K562 (cell line): ENCODE results near the gene BIRC6. TPM values are rescaled to one million over a fixed set of nuclear protein-coding genes. Genes with fewer than 3 reads are reported as not detected.
A peak's percentile ranks its signal among the peaks of the same experiment; 100 is the strongest.

Experiments used
- ATAC-seq: fragments of 200-7000 bp; cut with Tn5 transposase; 3 replicates; pipeline ENCODE4 v1.9.1; 2020; ENCODE audit warnings: moderate library complexity
- BruUV-seq: library from RNA; stranded (reverse); fragments of 400-500 nt; replicated peaks from 2 replicates; lab custom pipeline; 2021; lab: Mats Ljungman, UMichigan
- CTCF ChIA-PET: fragments of 300-600 bp; formaldehyde crosslinking; extraction: SDS; loops from one replicate; lab custom pipeline; 2021; ENCODE audit warnings: low intra/inter-chr PET ratio; lab: Yijun Ruan, JAX
- POLR2A ChIA-PET: fragments of 300-600, 350-650 bp; sonication (Branson Sonifier 250); formaldehyde crosslinking; extraction: SDS; loops from one replicate; lab custom pipeline; 2021; ENCODE audit warnings: antibody characterized with exemption, inconsistent platforms; lab: Yijun Ruan, JAX
- DNase-seq, 4 experiments: peaks; one replicate each; pipeline versions ENCODE4 v3.0.0 to v3.0.0-alpha.2; 2011 to 2018; ENCODE audit warnings: low spot score in 3 of 4, mixed read lengths in 3 of 4; ENCODE audit errors: extremely low read depth in 1 of 4
- FAIRE-seq: peaks from 2 replicates; lab custom pipeline; 2011; peaks lifted over from hg19 to GRCh38; lab: Jason Lieb, UNC
- H2AFZ ChIP-seq: 2 replicates; pipeline ENCODE4 v1.6.0; 2011; ENCODE audit warnings: low read depth, low read length, control low read depth, inconsistent platforms
- H3K27ac ChIP-seq: fragments of 200-600 bp; 3 replicates; pipeline ENCODE4 v1.8.0; 2011; ENCODE audit warnings: low read depth, mild to moderate bottlenecking, control low read depth, inconsistent platforms, low read length, moderate library complexity, mixed read lengths; ENCODE audit errors: extremely low read depth
- H3K27me3 ChIP-seq, 2 experiments: fragments of 300-600 bp in 1 of 2; 2 replicates in 1 of 2; 3 replicates in 1 of 2; pipeline versions ENCODE4 v1.6.0 to v1.8.0; 2011; ENCODE audit warnings: inconsistent platforms in 2 of 2, low read length in 2 of 2, mild to moderate bottlenecking in 1 of 2, mixed read lengths in 1 of 2, moderate library complexity in 1 of 2; ENCODE audit not compliant: control insufficient read depth in 2 of 2, insufficient read depth in 2 of 2
- H3K36me3 ChIP-seq: fragments of 300-600 bp; 3 replicates; pipeline ENCODE4 v1.8.0; 2011; ENCODE audit warnings: mild to moderate bottlenecking, low read length, inconsistent platforms; ENCODE audit not compliant: control insufficient read depth, insufficient read depth
- H3K4me1 ChIP-seq, 2 experiments: fragments of 200-600 bp in 1 of 2; replicated peaks in 1 of 2; 2 replicates in 1 of 2; 3 replicates in 1 of 2; pipeline versions ENCODE4 v1.5.1 to v1.8.0; 2011; ENCODE audit warnings: inconsistent platforms in 2 of 2, low read length in 2 of 2, mild to moderate bottlenecking in 1 of 2, mixed read lengths in 1 of 2, moderate library complexity in 1 of 2; ENCODE audit not compliant: control insufficient read depth in 2 of 2, insufficient read depth in 2 of 2
- H3K4me2 ChIP-seq: 2 replicates; pipeline ENCODE4 v1.6.1; 2011; ENCODE audit warnings: low read length, control low read depth, inconsistent platforms, mixed read lengths; ENCODE audit not compliant: insufficient read depth
- H3K4me3 ChIP-seq: fragments of 200-600 bp; sonication (generic), shearing (Covaris generic); 2 replicates; pipeline ENCODE4 v1.5.1; 2016; ENCODE audit warnings: control low read depth, inconsistent platforms
- H3K79me2 ChIP-seq: fragments of 200-600 bp; 3 replicates; pipeline ENCODE4 v1.8.0; 2011; ENCODE audit warnings: low read length, inconsistent platforms; ENCODE audit not compliant: control insufficient read depth, insufficient read depth
- H3K9ac ChIP-seq, 2 experiments: 2 replicates each; pipeline versions ENCODE4 v1.6.0 to v1.6.1; 2011; ENCODE audit warnings: low read depth in 2 of 2, low read length in 2 of 2, control low read depth in 1 of 2, inconsistent platforms in 1 of 2, mild to moderate bottlenecking in 1 of 2, mixed read lengths in 1 of 2; ENCODE audit not compliant: insufficient read depth in 1 of 2
- H3K9me1 ChIP-seq: one replicate; pipeline ENCODE4 v1.6.0; 2011; ENCODE audit warnings: inconsistent platforms, mild to moderate bottlenecking, low read length, moderate library complexity; ENCODE audit not compliant: control insufficient read depth, insufficient read depth
- H3K9me3 ChIP-seq: replicated peaks from 2 replicates; pipeline ENCODE4 v1.5.1; 2011; ENCODE audit warnings: low read depth, low read length, inconsistent platforms; ENCODE audit not compliant: control insufficient read depth, insufficient read depth
- H4K20me1 ChIP-seq: replicated peaks from 2 replicates; pipeline ENCODE4 v1.6.1; 2011; ENCODE audit warnings: low read length, inconsistent platforms, mixed read lengths; ENCODE audit not compliant: control insufficient read depth, insufficient read depth
- BCL6 ChIP-seq: fragments of 250-450 bp; sonication (Bioruptor Pico); IDR thresholded peaks from 2 replicates; pipeline ENCODE4 v1.4.0; 2020
- CBX5 ChIP-seq: IDR thresholded peaks from 2 replicates; pipeline ENCODE4 v1.6.1; 2014; ENCODE audit warnings: low read depth, borderline replicate concordance
- CEBPG ChIP-seq, 3 experiments: fragments of 200-800 bp in 1 of 3; sonication (Bioruptor generic) in 1 of 3; sonication (generic) in 1 of 3; formaldehyde crosslinking in 1 of 3; IDR thresholded peaks in 2 of 3; conservative IDR thresholded peaks in 1 of 3; 2 replicates each; pipeline versions ENCODE4 v1.6.1 to v1.8.0; 2016 to 2022; ENCODE audit warnings: missing compliant biosample characterization in 2 of 3, missing genetic modification characterization in 2 of 3, mild to moderate bottlenecking in 1 of 3, missing genetic modification reagents in 1 of 3
- ELF1 ChIP-seq: fragments of 200-800 bp; sonication (Bioruptor generic); IDR thresholded peaks from 2 replicates; pipeline ENCODE4 v1.6.1; 2016; ENCODE audit warnings: missing genetic modification characterization, missing compliant biosample characterization
- GATAD2B ChIP-seq: fragments of 450-650 bp; IDR thresholded peaks from 2 replicates; pipeline ENCODE4 v1.6.1; 2017; ENCODE audit warnings: mild to moderate bottlenecking, borderline replicate concordance
- KDM4B ChIP-seq, 2 experiments: fragments of 450-650 bp in 1 of 2; sonication (generic) in 1 of 2; IDR thresholded peaks; 2 replicates each; pipeline ENCODE4 v1.6.1; 2016 to 2017; ENCODE audit warnings: borderline replicate concordance in 2 of 2, antibody characterized with exemption in 1 of 2, low read depth in 1 of 2, mild to moderate bottlenecking in 1 of 2
- MAFG ChIP-seq: fragments of 450-650 bp; conservative IDR thresholded peaks from 2 replicates; pipeline ENCODE4 v1.6.1; 2016; ENCODE audit warnings: missing genetic modification characterization, missing compliant biosample characterization
- NCOA6 ChIP-seq: fragments of 450-650 bp; IDR thresholded peaks from 2 replicates; pipeline ENCODE4 v1.6.1; 2017; ENCODE audit warnings: mild to moderate bottlenecking
- POLR2G ChIP-seq: fragments of 200-400 bp; formaldehyde crosslinking; IDR thresholded peaks from 2 replicates; pipeline ENCODE4 v1.6.1; 2017; ENCODE audit warnings: low read depth, mild to moderate bottlenecking, antibody characterized with exemption, low read length, moderate library complexity
- PURB ChIP-seq: sonication (generic); formaldehyde crosslinking; IDR thresholded peaks from 2 replicates; pipeline ENCODE4 v1.9.0; 2021; ENCODE audit warnings: low read depth, mild to moderate bottlenecking, missing genetic modification reagents
- SAFB ChIP-seq: fragments of 200-400 bp; formaldehyde crosslinking; IDR thresholded peaks from 2 replicates; pipeline ENCODE4 v1.6.1; 2017; ENCODE audit warnings: low read depth, low read length, borderline replicate concordance
- SMAD4 ChIP-seq: fragments of 250-450 bp; sonication (Bioruptor Pico); conservative IDR thresholded peaks from 2 replicates; pipeline ENCODE4 v1.8.0; 2021; ENCODE audit warnings: inconsistent platforms, mild to moderate bottlenecking, moderate library complexity
- ZNF197 ChIP-seq: fragments of 200-800 bp; sonication (Bioruptor generic); IDR thresholded peaks from 2 replicates; pipeline ENCODE4 v1.6.1; 2016; ENCODE audit warnings: low read depth, missing genetic modification characterization, missing compliant biosample characterization
- ZNF584 ChIP-seq: fragments of 200-800 bp; sonication (Bioruptor generic); IDR thresholded peaks from 2 replicates; pipeline ENCODE4 v1.6.1; 2016; ENCODE audit warnings: low read depth, mild to moderate bottlenecking, missing genetic modification characterization, missing compliant biosample characterization
- ZNF76 ChIP-seq: fragments of 250-450 bp; sonication (Bioruptor Pico); IDR thresholded peaks from 2 replicates; pipeline ENCODE4 v1.4.0; 2020; ENCODE audit warnings: mild to moderate bottlenecking, moderate library complexity, borderline replicate concordance
- WGBS: fragments of 100-300 bp; shearing (Covaris generic); methylation state at CpG from one replicate; pipeline ENCODE4 v1.1.6; 2016; ENCODE audit warnings: low coverage, mixed read lengths; ENCODE audit not compliant: insufficient coverage; ENCODE audit errors: missing lambda C conversion rate; 5-methylcytosine and 5-hydroxymethylcytosine counted together
- in situ Hi-C: fragments of 300-500 bp; cut with MboI; formaldehyde crosslinking; loops from 4 replicates; pipeline ENCODE4 v1.15.0; 2018; ENCODE audit warnings: inconsistent platforms, mixed read lengths
- intact Hi-C: fragments of 100-400 bp; cut with micrococcal nuclease; formaldehyde crosslinking; loops from 2 replicates; pipeline ENCODE4 v1.14.2; 2022
- polyA plus RNA-seq, 8 experiments: library from polyadenylated mRNA; depleted of rRNA in 4 of 8; stranded (reverse) in 5 of 8; unstranded in 3 of 8; fragments of >200 nt; fragmentation: Nextera tagmentation in 2 of 8; fragmentation: Illumina TruSeq in 1 of 8; extraction: Ambion mirVana in 2 of 8; extraction: Trizol in 1 of 8; gene quantifications; 2 replicates each; pipeline versions ENCODE4 v1.2.1 to v1.2.3, GENCODE V29; 2011 to 2014; ENCODE audit warnings: inconsistent platforms in 1 of 8, missing spikeins in 1 of 8
- total RNA-seq, 7 experiments: library from RNA; depleted of rRNA in 6 of 7; stranded (reverse); fragments of >200 nt in 6 of 7; fragmentation: Illumina TruSeq in 2 of 7; extraction: Trizol in 2 of 7; gene quantifications; 2 replicates each; pipeline versions ENCODE4 v1.2.1 to v1.2.3, GENCODE V29; 2011 to 2021; ENCODE audit warnings: low replicate concordance in 1 of 7
- TF ChIP-seq, protein P1 (sequence below), 2 experiments: IDR thresholded peaks; 2 replicates each; pipeline ENCODE4 v1.6.1; 2012; ENCODE audit warnings: improper control_type of control experiment in 2 of 2, low read depth in 2 of 2, low read length in 2 of 2, borderline replicate concordance in 1 of 2
- TF ChIP-seq, protein P2 (sequence below): fragments of 450-650 bp; IDR thresholded peaks from 2 replicates; pipeline ENCODE4 v1.6.1; 2016; ENCODE audit warnings: borderline replicate concordance

Gene BIRC6
- total and polyA plus RNA-seq, 9 of the 15 experiments (the other 6 are each of a cell fraction or from before 2014, with no cell fraction given) = 18.8 to 110 (median 49.8) TPM

DNA sequence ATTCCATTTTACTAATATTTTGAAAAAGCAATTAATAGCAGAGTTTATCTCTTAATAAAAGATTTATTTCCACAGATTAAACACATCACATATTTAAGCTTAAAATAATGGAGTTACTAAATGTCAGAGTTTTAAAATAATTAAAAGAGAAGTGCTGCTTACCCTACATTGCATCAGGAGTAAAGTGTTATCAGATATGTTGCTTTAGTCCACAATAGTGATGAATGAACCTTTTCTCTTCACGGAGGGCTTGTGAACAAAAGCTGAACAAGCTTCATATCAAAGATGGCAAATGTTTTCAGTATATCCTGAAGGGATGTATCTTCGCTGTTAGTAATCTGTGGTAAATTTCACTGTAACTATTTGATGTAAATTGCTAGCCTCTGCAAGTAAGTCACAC lies 201.7 kb downstream of the BIRC6 start (continued):
- no peak for TF ChIP-seq ZNF76 (CRISPR knock-in tag)
- no peak for TF ChIP-seq PURB (CRISPR knock-in tag)
- TF ChIP-seq CBX5 = no peak

DNA sequence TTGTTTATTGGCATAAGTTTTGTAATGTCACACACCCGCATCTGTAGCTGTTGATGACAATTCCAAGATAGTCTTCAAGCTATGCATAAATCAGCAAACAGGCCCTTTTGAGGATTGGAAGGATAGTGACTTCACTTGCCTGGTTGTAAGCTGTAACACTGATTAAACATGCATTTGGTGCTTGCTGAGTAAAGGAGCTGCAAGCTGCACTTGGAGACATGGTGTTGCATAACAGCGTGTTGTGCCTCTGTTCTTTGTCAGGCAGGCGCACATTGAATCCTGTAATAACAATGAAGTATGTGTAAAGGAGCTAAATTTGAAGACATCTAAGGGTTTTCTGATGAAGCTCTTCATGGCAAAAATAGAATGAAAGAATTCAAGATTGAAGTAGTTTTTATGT lies 202.3 kb downstream of the BIRC6 start:
- H3K4me1 ChIP-seq = no peaks in the 10 kb centered on the region
- no peak overlapping the region for H3K9ac ChIP-seq
- no peak overlapping the region for H3K4me2 ChIP-seq
- no peaks in the 10 kb centered on the region for H3K9me1 ChIP-seq
- no peak for DNase-seq
- in situ Hi-C loops (loop anchor here (10.0 kb wide), 1 partner anchor 816 kb away; no protein-coding TSS in a partner anchor), intact Hi-C loops (loop anchor here (10.0 kb wide), 1 partner anchor 1026 kb away; no protein-coding TSS in a partner anchor)
- no peaks in the 10 kb centered on the region for H4K20me1 ChIP-seq
- WGBS = 90% methylated on average over 3 of the region's 3 CpGs
- H3K9me3 ChIP-seq = no peaks in the 10 kb centered on the region
- H3K27me3 ChIP-seq = no peaks in the 10 kb centered on the region
- TF ChIP-seq SAFB (no peak), ZNF584 (peak; percentile 38; the same call in 1 of the 2 replicates), GATAD2B (no peak), CEBPG (CRISPR knock-in tag; IDR thresholded peaks at IDR 0.05) (peak; percentile 48; the same call in 1 of the 2 replicates), CEBPG (tag; conservative IDR thresholded peaks at IDR 0.05 in 1 of 2, IDR thresholded peaks at IDR 0.05 in 1 of 2) (peak; percentile 7 to 28; a peak in 1 of 4 replicates), BCL6 (CRISPR knock-in tag) (peak; percentile 6; the same call in 1 of the 2 replicates), KDM4B (IDR thresholded peaks at IDR 0.05; ENCODE audit: borderline replicate concordance in 2 of 2, low read depth in 1 of 2) (no peak), MAFG (tag) (no peak), ZNF197 (CRISPR knock-in tag) (no peak), SMAD4 (CRISPR knock-in tag) (peak; percentile 11; the same call in 1 of the 2 replicates), POLR2G (no peak), ELF1 (no peak), NCOA6 (no peak)
- TF ChIP-seq, protein P1, sequence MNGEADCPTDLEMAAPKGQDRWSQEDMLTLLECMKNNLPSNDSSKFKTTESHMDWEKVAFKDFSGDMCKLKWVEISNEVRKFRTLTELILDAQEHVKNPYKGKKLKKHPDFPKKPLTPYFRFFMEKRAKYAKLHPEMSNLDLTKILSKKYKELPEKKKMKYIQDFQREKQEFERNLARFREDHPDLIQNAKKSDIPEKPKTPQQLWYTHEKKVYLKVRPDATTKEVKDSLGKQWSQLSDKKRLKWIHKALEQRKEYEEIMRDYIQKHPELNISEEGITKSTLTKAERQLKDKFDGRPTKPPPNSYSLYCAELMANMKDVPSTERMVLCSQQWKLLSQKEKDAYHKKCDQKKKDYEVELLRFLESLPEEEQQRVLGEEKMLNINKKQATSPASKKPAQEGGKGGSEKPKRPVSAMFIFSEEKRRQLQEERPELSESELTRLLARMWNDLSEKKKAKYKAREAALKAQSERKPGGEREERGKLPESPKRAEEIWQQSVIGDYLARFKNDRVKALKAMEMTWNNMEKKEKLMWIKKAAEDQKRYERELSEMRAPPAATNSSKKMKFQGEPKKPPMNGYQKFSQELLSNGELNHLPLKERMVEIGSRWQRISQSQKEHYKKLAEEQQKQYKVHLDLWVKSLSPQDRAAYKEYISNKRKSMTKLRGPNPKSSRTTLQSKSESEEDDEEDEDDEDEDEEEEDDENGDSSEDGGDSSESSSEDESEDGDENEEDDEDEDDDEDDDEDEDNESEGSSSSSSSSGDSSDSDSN (IDR thresholded peaks at IDR 0.05; ENCODE audit: borderline replicate concordance in 1 of 2, low read depth in 2 of 2, low read length in 2 of 2) = no peak
- TF ChIP-seq, protein P2, sequence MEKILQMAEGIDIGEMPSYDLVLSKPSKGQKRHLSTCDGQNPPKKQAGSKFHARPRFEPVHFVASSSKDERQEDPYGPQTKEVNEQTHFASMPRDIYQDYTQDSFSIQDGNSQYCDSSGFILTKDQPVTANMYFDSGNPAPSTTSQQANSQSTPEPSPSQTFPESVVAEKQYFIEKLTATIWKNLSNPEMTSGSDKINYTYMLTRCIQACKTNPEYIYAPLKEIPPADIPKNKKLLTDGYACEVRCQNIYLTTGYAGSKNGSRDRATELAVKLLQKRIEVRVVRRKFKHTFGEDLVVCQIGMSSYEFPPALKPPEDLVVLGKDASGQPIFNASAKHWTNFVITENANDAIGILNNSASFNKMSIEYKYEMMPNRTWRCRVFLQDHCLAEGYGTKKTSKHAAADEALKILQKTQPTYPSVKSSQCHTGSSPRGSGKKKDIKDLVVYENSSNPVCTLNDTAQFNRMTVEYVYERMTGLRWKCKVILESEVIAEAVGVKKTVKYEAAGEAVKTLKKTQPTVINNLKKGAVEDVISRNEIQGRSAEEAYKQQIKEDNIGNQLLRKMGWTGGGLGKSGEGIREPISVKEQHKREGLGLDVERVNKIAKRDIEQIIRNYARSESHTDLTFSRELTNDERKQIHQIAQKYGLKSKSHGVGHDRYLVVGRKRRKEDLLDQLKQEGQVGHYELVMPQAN = no peak
- H3K27ac ChIP-seq = no peak overlapping the region
- no TSS peak for BruUV-seq
- H3K4me3 ChIP-seq = no peak overlapping the region
- H3K79me2 ChIP-seq = no peaks in the 10 kb centered on the region
- FAIRE-seq = peak; percentile 44
- ChIA-PET CTCF (no interaction called here), POLR2A (interaction anchor here (0.7 kb wide), 1 partner anchor 432 kb away, joined by 3 read pairs; no protein-coding TSS in a partner anchor)
- ATAC-seq = peak; percentile 70
- no peak overlapping the region for H2AFZ ChIP-seq
- H3K36me3 ChIP-seq = peaks cover 32% of the 10 kb centered on the region; the same call in 2 of the 3 replicates
